Measurements from ENCODE around the gene AIMP1.
A peak's percentile ranks its signal among the peaks of the same experiment; 100 is the strongest.

The AIMP1 gene

GRCh38 chr4:106358899-106359298, 42.5 kb downstream of the AIMP1 start:
- Histone ChIP-seq H3K4me3 (replicated peaks; ENCODE audit: insufficient read depth, low read length) (no peak overlapping the region), H3K27ac (replicated peaks) (no peak overlapping the region), H3K27me3 (ENCODE audit: insufficient read depth, poor library complexity, severe bottlenecking) (no peaks in the 10 kb centered on the region)
- TF ChIP-seq, protein P1, sequence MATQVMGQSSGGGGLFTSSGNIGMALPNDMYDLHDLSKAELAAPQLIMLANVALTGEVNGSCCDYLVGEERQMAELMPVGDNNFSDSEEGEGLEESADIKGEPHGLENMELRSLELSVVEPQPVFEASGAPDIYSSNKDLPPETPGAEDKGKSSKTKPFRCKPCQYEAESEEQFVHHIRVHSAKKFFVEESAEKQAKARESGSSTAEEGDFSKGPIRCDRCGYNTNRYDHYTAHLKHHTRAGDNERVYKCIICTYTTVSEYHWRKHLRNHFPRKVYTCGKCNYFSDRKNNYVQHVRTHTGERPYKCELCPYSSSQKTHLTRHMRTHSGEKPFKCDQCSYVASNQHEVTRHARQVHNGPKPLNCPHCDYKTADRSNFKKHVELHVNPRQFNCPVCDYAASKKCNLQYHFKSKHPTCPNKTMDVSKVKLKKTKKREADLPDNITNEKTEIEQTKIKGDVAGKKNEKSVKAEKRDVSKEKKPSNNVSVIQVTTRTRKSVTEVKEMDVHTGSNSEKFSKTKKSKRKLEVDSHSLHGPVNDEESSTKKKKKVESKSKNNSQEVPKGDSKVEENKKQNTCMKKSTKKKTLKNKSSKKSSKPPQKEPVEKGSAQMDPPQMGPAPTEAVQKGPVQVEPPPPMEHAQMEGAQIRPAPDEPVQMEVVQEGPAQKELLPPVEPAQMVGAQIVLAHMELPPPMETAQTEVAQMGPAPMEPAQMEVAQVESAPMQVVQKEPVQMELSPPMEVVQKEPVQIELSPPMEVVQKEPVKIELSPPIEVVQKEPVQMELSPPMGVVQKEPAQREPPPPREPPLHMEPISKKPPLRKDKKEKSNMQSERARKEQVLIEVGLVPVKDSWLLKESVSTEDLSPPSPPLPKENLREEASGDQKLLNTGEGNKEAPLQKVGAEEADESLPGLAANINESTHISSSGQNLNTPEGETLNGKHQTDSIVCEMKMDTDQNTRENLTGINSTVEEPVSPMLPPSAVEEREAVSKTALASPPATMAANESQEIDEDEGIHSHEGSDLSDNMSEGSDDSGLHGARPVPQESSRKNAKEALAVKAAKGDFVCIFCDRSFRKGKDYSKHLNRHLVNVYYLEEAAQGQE (IDR thresholded peaks at IDR 0.05; ENCODE audit: insufficient replicate concordance, low read depth): no peak
- TF ChIP-seq SPI1 (IDR thresholded peaks at IDR 0.05; ENCODE audit: borderline replicate concordance, low read depth): peak; percentile 77; the same call in 1 of the 2 replicates
- peak in 1 of 2 experiments; percentile 54 for DNase-seq (ENCODE audit: low read depth in 1 of 2, low spot score in 1 of 2)

GRCh38 chr4:106362086-106362825, 45.9 kb downstream of the AIMP1 start:
- no peak for DNase-seq (ENCODE audit: low read depth in 1 of 2, low spot score in 1 of 2)
- no peak overlapping the region for H3K27ac ChIP-seq (replicated peaks)
- no peaks in the 10 kb centered on the region for H3K27me3 ChIP-seq (ENCODE audit: insufficient read depth, poor library complexity, severe bottlenecking)
- no peak overlapping the region for H3K4me3 ChIP-seq (replicated peaks; ENCODE audit: insufficient read depth, low read length)
- TF ChIP-seq SPI1 (IDR thresholded peaks at IDR 0.05; ENCODE audit: borderline replicate concordance, low read depth) (no peak), POLR2AphosphoS5 (IDR thresholded peaks at IDR 0.05; ENCODE audit: low read depth) (no peak), CTCF (IDR thresholded peaks at IDR 0.05; ENCODE audit: insufficient read depth, low read length) (no peak), GABPA (IDR thresholded peaks at IDR 0.05; ENCODE audit: low read depth) (no peak)
- TF ChIP-seq, protein P1 (IDR thresholded peaks at IDR 0.05; ENCODE audit: insufficient replicate concordance, low read depth): no peak

- DNase-seq (ENCODE audit: low read depth in 1 of 2, low spot score in 1 of 2): no peak
- no peak for TF ChIP-seq CTCF (IDR thresholded peaks at IDR 0.05; ENCODE audit: insufficient read depth, low read length)
Observed at GRCh38 chr4:106364282-106364681, 47.9 kb downstream of the AIMP1 start.

GRCh38 chr4:106365613-106366012, 49.3 kb downstream of the AIMP1 start:
- H3K4me3 ChIP-seq (replicated peaks; ENCODE audit: insufficient read depth, low read length): no peak overlapping the region
- TF ChIP-seq SPI1 (IDR thresholded peaks at IDR 0.05; ENCODE audit: borderline replicate concordance, low read depth) (no peak), CTCF (IDR thresholded peaks at IDR 0.05; ENCODE audit: insufficient read depth, low read length) (no peak), GABPA (IDR thresholded peaks at IDR 0.05; ENCODE audit: low read depth) (no peak), POLR2AphosphoS5 (IDR thresholded peaks at IDR 0.05; ENCODE audit: low read depth) (no peak)
- TF ChIP-seq, protein P1 (IDR thresholded peaks at IDR 0.05; ENCODE audit: insufficient replicate concordance, low read depth): no peak
- H3K27ac ChIP-seq (replicated peaks): no peak overlapping the region
- H3K27me3 ChIP-seq (ENCODE audit: insufficient read depth, poor library complexity, severe bottlenecking): no peaks in the 10 kb centered on the region
- DNase-seq (ENCODE audit: low read depth in 1 of 2, low spot score in 1 of 2): peak; percentile 11 to 23

More at GRCh38 chr4:106364282-106364681, 47.9 kb downstream of the AIMP1 start:
- Histone ChIP-seq H3K27me3 (ENCODE audit: insufficient read depth, poor library complexity, severe bottlenecking) (no peaks in the 10 kb centered on the region), H3K4me3 (replicated peaks; ENCODE audit: insufficient read depth, low read length) (no peak overlapping the region), H3K27ac (replicated peaks) (no peak overlapping the region)
